PC-9 (cell line): Measurements from ENCODE around the gene STPG1. TPM values are rescaled to one million over a fixed set of nuclear protein-coding genes. Genes with fewer than 3 reads are reported as not detected.

Source experiments
- BruUV-seq: library from RNA; stranded (reverse); fragments of 400-500 nt; replicated peaks from 2 replicates; lab custom pipeline; 2021; lab: Mats Ljungman, UMichigan
- CTCF ChIA-PET: fragments of 300-600 bp; sonication (Branson Sonifier 250); formaldehyde crosslinking; loops from one replicate; lab custom pipeline; 2022; ENCODE audit warnings: antibody characterized with exemption; lab: Charles Lee
- POLR2A ChIA-PET: fragments of 300-600 bp; sonication (Branson Sonifier 250); formaldehyde crosslinking; loops from one replicate; lab custom pipeline; 2022; ENCODE audit warnings: antibody characterized with exemption; ENCODE audit not compliant: unreplicated experiment; lab: Charles Lee
- DNase-seq, 2 experiments: peaks; one replicate each; pipeline versions ENCODE4 v3.0.0 to v3.0.0-alpha.2; 2015 to 2022; ENCODE audit warnings: mixed read lengths in 1 of 2
- H2AFZ ChIP-seq: fragments of 200-600 bp; sonication (generic); 2 replicates; pipeline ENCODE4 v1.8.1; 2017; ENCODE audit warnings: antibody characterized with exemption
- H3F3A ChIP-seq: fragments of 200-600 bp; sonication (generic); 2 replicates; pipeline ENCODE4 v1.8.1; 2017; ENCODE audit warnings: antibody characterized with exemption, mild to moderate bottlenecking, low read depth; ENCODE audit not compliant: insufficient read depth
- H3K27ac ChIP-seq: fragments of 200-600 bp; sonication (generic); 2 replicates; pipeline ENCODE4 v1.6.1; 2016; ENCODE audit warnings: mixed run types
- H3K27me3 ChIP-seq: fragments of 200-600 bp; sonication (generic); 2 replicates; pipeline ENCODE4 v1.6.1; 2016; ENCODE audit warnings: low read depth, mixed run types; ENCODE audit not compliant: insufficient read depth
- H3K36me3 ChIP-seq: fragments of 200-600 bp; sonication (generic); 2 replicates; pipeline ENCODE4 v1.6.1; 2016; ENCODE audit warnings: low read depth, mixed run types
- H3K4me1 ChIP-seq: fragments of 200-600 bp; sonication (generic); replicated peaks from 2 replicates; pipeline ENCODE4 v1.6.1; 2016; ENCODE audit warnings: mixed run types; ENCODE audit not compliant: insufficient read depth
- H3K4me2 ChIP-seq: fragments of 200-600 bp; sonication (generic); 2 replicates; pipeline ENCODE4 v1.6.1; 2017; ENCODE audit warnings: mixed run types
- H3K4me3 ChIP-seq: fragments of 200-600 bp; sonication (generic); 2 replicates; pipeline ENCODE4 v1.6.1; 2016; ENCODE audit warnings: mixed run types
- H3K79me2 ChIP-seq: fragments of 200-600 bp; sonication (generic); 2 replicates; pipeline ENCODE4 v1.6.1; 2017; ENCODE audit warnings: low read depth, mixed run types
- H3K9me2 ChIP-seq: fragments of 200-600 bp; sonication (generic); 2 replicates; pipeline ENCODE4 v1.8.1; 2017; ENCODE audit warnings: mild to moderate bottlenecking; ENCODE audit not compliant: insufficient read depth
- H3K9me3 ChIP-seq: fragments of 200-600 bp; sonication (generic); 2 replicates; pipeline ENCODE4 v1.8.1; 2016; ENCODE audit warnings: low read depth; ENCODE audit not compliant: insufficient read depth
- H4K20me1 ChIP-seq: fragments of 200-600 bp; sonication (generic); 2 replicates; pipeline ENCODE4 v1.8.1; 2017; ENCODE audit not compliant: insufficient read depth
- EZH2 ChIP-seq: fragments of 200-600 bp; sonication (generic); IDR thresholded peaks from 2 replicates; pipeline ENCODE4 v1.8.0; 2017; ENCODE audit warnings: antibody characterized with exemption, low read depth
- intact Hi-C: fragments of 100-400 bp; cut with micrococcal nuclease; formaldehyde crosslinking; loops from one replicate; pipeline ENCODE4 v1.10.0; 2022; ENCODE audit not compliant: unreplicated experiment
- total RNA-seq: library from RNA; stranded (reverse); gene quantifications from 2 replicates; pipeline ENCODE4 v1.2.3, GENCODE V29; 2021
- TF ChIP-seq, protein P1 (sequence below): fragments of 200-600 bp; sonication (generic); conservative IDR thresholded peaks from 2 replicates; pipeline ENCODE4 v1.6.1; 2017; ENCODE audit warnings: mixed run types, antibody characterized with exemption, mild to moderate bottlenecking, moderate library complexity

Gene STPG1
- total RNA-seq, 1 experiment from 2014 or later = 11.4 TPM

GRCh38 chr1:24362396-24362795 is 51.2 kb downstream of the STPG1 start:
- H3K9me2 ChIP-seq = no peaks in the 10 kb centered on the region
- no peak overlapping the region for H3K4me2 ChIP-seq
- no peaks in the 10 kb centered on the region for H3K27me3 ChIP-seq
- ChIA-PET CTCF (no interaction called here), POLR2A (interaction anchor here (0.7 kb wide), 1 partner anchor 453 kb away, joined by 4 read pairs; no protein-coding TSS in a partner anchor)
- H2AFZ ChIP-seq = no peak overlapping the region
- H3K27ac ChIP-seq = no peak overlapping the region
- peaks cover 23% of the 10 kb centered on the region; the same call in 1 of the 2 replicates for H3F3A ChIP-seq
- H3K4me3 ChIP-seq = no peak overlapping the region
- no peaks in the 10 kb centered on the region for H3K9me3 ChIP-seq
- intact Hi-C loops = no loop called here
- no peaks in the 10 kb centered on the region for H3K79me2 ChIP-seq
- no TSS peak for BruUV-seq
- no peaks in the 10 kb centered on the region for H4K20me1 ChIP-seq
- no peaks in the 10 kb centered on the region for H3K36me3 ChIP-seq
- no peak for DNase-seq
- H3K4me1 ChIP-seq = peaks cover 33% of the 10 kb centered on the region
- TF ChIP-seq, protein P1, sequence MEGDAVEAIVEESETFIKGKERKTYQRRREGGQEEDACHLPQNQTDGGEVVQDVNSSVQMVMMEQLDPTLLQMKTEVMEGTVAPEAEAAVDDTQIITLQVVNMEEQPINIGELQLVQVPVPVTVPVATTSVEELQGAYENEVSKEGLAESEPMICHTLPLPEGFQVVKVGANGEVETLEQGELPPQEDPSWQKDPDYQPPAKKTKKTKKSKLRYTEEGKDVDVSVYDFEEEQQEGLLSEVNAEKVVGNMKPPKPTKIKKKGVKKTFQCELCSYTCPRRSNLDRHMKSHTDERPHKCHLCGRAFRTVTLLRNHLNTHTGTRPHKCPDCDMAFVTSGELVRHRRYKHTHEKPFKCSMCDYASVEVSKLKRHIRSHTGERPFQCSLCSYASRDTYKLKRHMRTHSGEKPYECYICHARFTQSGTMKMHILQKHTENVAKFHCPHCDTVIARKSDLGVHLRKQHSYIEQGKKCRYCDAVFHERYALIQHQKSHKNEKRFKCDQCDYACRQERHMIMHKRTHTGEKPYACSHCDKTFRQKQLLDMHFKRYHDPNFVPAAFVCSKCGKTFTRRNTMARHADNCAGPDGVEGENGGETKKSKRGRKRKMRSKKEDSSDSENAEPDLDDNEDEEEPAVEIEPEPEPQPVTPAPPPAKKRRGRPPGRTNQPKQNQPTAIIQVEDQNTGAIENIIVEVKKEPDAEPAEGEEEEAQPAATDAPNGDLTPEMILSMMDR = no peak
- TF ChIP-seq EZH2 = no peak

DNA sequence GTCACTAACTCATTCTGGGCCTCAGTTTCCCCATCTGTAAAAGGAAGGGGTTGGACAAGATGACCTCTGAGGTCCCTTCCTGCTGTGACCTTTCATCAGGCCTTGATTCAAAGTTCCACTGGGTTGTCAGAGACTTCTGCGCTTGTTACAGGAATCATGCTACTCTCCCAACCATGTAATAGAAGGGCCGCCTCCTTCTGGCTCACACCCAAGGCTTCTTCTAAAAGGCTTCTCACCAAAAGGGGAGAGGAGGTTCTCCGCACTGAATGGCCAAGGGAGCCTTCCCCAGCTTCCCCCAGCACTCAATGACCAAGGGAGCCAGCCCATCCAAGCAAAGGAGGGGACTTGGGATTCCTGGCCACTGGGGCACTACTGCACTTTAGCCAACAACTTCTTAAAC is 51.8 kb downstream of the STPG1 start:
- Histone ChIP-seq H3K36me3 (no peaks in the 10 kb centered on the region), H3F3A (peaks cover 23% of the 10 kb centered on the region; the same call in 1 of the 2 replicates), H3K4me1 (peaks cover 33% of the 10 kb centered on the region), H2AFZ (no peak overlapping the region), H3K4me3 (no peak overlapping the region), H3K79me2 (no peaks in the 10 kb centered on the region), H3K4me2 (no peak overlapping the region), H4K20me1 (no peaks in the 10 kb centered on the region), H3K27ac (no peak overlapping the region), H3K9me3 (no peaks in the 10 kb centered on the region), H3K27me3 (no peaks in the 10 kb centered on the region), H3K9me2 (no peaks in the 10 kb centered on the region)
- DNase-seq = no peak
- TF ChIP-seq EZH2 = no peak
- TF ChIP-seq, protein P1 = no peak
- ChIA-PET CTCF (no interaction called here), POLR2A (no interaction called here)
- BruUV-seq = no TSS peak
- intact Hi-C loops = no loop called here

DNA sequence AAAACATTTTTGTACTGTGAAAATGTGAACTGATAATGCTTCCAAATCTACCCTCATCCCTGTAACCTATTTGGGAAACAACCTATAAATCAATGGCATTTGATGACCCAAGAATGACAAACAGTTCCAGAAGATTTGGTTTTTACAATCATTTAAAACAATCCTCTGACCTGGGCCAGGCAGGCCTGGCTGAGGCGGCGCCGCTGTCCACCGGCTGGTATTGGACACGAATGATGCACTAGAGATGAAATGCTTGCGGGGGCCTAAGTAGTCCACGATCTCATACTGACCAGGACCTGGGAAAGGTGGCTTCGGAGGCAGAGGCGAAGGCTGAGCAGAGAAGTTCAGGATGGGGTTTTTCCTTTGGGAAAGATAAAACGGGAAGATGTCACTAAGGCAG is 52.9 kb downstream of the STPG1 start:
- BruUV-seq = no TSS peak
- intact Hi-C loops = no loop called here

More for the DNA sequence above, 52.9 kb downstream of the STPG1 start:
- Histone ChIP-seq H4K20me1 (no peaks in the 10 kb centered on the region), H3F3A (peaks cover 17% of the 10 kb centered on the region; the same call in 1 of the 2 replicates), H3K4me3 (no peak overlapping the region), H3K36me3 (no peaks in the 10 kb centered on the region), H3K4me2 (no peak overlapping the region), H3K4me1 (peaks cover 27% of the 10 kb centered on the region), H3K9me2 (no peaks in the 10 kb centered on the region), H3K9me3 (no peaks in the 10 kb centered on the region), H2AFZ (no peak overlapping the region), H3K27ac (no peak overlapping the region), H3K27me3 (no peaks in the 10 kb centered on the region), H3K79me2 (no peaks in the 10 kb centered on the region)
- ChIA-PET CTCF (no interaction called here), POLR2A (interaction anchor here (0.7 kb wide), 1 partner anchor 75 kb away, joined by 5 read pairs; no protein-coding TSS in a partner anchor)
- DNase-seq = no peak
- TF ChIP-seq, protein P1 = no peak
- TF ChIP-seq EZH2 = no peak
